Measurements from ENCODE around the gene APBB1IP. TPM values are rescaled to one million over a fixed set of nuclear protein-coding genes. Genes with fewer than 3 reads are reported as not detected.

The APBB1IP gene
- total RNA-seq, 1 experiment from 2014 or later = not detected

DNA sequence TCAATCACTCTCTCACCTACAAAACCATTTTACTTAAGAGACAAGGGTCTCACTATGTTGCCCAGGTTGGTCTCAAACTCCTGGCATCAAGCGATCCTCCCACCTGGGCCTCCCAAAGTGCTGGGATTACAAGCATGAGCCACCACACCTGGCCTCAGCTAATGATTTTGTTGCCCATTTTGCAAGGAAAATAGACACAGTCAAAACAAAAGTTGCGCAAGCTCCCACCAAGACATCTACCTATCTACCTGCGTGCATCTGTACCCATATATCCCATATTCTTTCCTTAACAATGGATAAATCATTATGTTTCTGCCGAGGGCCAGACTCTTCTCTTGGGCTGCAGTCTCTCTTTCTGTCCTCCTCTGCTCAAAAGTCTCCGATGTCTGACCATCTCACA lies 67.3 kb downstream of the APBB1IP start:
- Histone ChIP-seq H3K79me2 (ENCODE audit: insufficient read depth, low read length) (no peaks in the 10 kb centered on the region), H4K20me1 (ENCODE audit: control insufficient read depth, insufficient read depth, insufficient read length) (no peaks in the 10 kb centered on the region), H2BK12ac (ENCODE audit: insufficient read length, low read depth, low read length) (no peak overlapping the region), H3K4me1 (ENCODE audit: insufficient read depth, low read length) (no peaks in the 10 kb centered on the region), H2BK20ac (ENCODE audit: low read depth, low read length, poor library complexity, severe bottlenecking) (no peak overlapping the region), H3K18ac (ENCODE audit: insufficient read length, low read depth, low read length) (no peak overlapping the region), H3T11ph (ENCODE audit: low read length) (no peak overlapping the region), H4K8ac (replicated peaks; ENCODE audit: insufficient read length, low read depth, low read length) (no peak overlapping the region), H3K56ac (ENCODE audit: insufficient read length, low read depth, low read length) (no peak overlapping the region), H3K23me2 (ENCODE audit: insufficient read length, low read depth, low read length, poor library complexity, severe bottlenecking) (no peaks in the 10 kb centered on the region), H2BK120ac (ENCODE audit: low read depth, low read length, poor library complexity, severe bottlenecking) (no peak overlapping the region), H3K4me2 (ENCODE audit: insufficient read depth, insufficient read length, low read length) (no peak overlapping the region), H2BK15ac (ENCODE audit: low read depth, low read length) (no peak overlapping the region), H2AFZ (ENCODE audit: low read length) (no peak overlapping the region), H3K23ac (ENCODE audit: insufficient read length, low read depth, low read length) (no peak overlapping the region), H2AK5ac (ENCODE audit: insufficient read length, low read length) (no peak overlapping the region), H3K27ac (ENCODE audit: insufficient read length, low read depth, low read length) (no peak overlapping the region), H3K79me1 (ENCODE audit: insufficient read depth, low read depth, low read length, poor library complexity, severe bottlenecking) (no peaks in the 10 kb centered on the region), H3K27me3 (ENCODE audit: insufficient read depth, low read length) (no peaks in the 10 kb centered on the region), H2BK5ac (ENCODE audit: insufficient read length, low read length) (no peak overlapping the region), H4K91ac (ENCODE audit: insufficient read length, low read depth, low read length) (no peak overlapping the region), H3K4ac (ENCODE audit: low read depth, low read length) (no peak overlapping the region), H3K9ac (ENCODE audit: extremely low read depth, insufficient read length, low read length) (no peak overlapping the region), H4K5ac (ENCODE audit: insufficient read length, low read depth, low read length) (no peak overlapping the region), H3K14ac (ENCODE audit: insufficient read depth, low read length) (no peak overlapping the region), H3K9me3 (ENCODE audit: control insufficient read depth, low read depth, low read length) (no peaks in the 10 kb centered on the region)
- TF ChIP-seq, protein P1, sequence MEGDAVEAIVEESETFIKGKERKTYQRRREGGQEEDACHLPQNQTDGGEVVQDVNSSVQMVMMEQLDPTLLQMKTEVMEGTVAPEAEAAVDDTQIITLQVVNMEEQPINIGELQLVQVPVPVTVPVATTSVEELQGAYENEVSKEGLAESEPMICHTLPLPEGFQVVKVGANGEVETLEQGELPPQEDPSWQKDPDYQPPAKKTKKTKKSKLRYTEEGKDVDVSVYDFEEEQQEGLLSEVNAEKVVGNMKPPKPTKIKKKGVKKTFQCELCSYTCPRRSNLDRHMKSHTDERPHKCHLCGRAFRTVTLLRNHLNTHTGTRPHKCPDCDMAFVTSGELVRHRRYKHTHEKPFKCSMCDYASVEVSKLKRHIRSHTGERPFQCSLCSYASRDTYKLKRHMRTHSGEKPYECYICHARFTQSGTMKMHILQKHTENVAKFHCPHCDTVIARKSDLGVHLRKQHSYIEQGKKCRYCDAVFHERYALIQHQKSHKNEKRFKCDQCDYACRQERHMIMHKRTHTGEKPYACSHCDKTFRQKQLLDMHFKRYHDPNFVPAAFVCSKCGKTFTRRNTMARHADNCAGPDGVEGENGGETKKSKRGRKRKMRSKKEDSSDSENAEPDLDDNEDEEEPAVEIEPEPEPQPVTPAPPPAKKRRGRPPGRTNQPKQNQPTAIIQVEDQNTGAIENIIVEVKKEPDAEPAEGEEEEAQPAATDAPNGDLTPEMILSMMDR (conservative IDR thresholded peaks at IDR 0.05) = no peak
- WGBS (ENCODE audit: extremely low coverage, insufficient read length, low lambda C conversion rate) = no CpG with 5 or more reads among the region's 5 CpGs
- H3K36me3 Mint-ChIP-seq (ENCODE audit: insufficient read depth in 1 of 3, low read depth in 3 of 3) = no peaks in the 10 kb centered on the region
- H3K4me3 Mint-ChIP-seq = no peak overlapping the region
- H3K4me1 Mint-ChIP-seq = no peaks in the 10 kb centered on the region; a peak in 1 of 4 replicates
- no peak overlapping the region for H3K27ac Mint-ChIP-seq
- no peaks in the 10 kb centered on the region; the same call in 1 of the 2 replicates for H3K27me3 Mint-ChIP-seq (ENCODE audit: low read depth)
- H3K9me3 Mint-ChIP-seq = no peaks in the 10 kb centered on the region; a peak in 1 of 5 replicates
- DNase-seq = no peak

Measured in H9 (cell line).